ENCODE measurements around the gene PPARG. TPM values are rescaled to one million over a fixed set of nuclear protein-coding genes. Genes with fewer than 3 reads are reported as not detected.

Gene PPARG
- total and polyA plus RNA-seq, 2 donors = 18.6 to 62.9 TPM

DNA sequence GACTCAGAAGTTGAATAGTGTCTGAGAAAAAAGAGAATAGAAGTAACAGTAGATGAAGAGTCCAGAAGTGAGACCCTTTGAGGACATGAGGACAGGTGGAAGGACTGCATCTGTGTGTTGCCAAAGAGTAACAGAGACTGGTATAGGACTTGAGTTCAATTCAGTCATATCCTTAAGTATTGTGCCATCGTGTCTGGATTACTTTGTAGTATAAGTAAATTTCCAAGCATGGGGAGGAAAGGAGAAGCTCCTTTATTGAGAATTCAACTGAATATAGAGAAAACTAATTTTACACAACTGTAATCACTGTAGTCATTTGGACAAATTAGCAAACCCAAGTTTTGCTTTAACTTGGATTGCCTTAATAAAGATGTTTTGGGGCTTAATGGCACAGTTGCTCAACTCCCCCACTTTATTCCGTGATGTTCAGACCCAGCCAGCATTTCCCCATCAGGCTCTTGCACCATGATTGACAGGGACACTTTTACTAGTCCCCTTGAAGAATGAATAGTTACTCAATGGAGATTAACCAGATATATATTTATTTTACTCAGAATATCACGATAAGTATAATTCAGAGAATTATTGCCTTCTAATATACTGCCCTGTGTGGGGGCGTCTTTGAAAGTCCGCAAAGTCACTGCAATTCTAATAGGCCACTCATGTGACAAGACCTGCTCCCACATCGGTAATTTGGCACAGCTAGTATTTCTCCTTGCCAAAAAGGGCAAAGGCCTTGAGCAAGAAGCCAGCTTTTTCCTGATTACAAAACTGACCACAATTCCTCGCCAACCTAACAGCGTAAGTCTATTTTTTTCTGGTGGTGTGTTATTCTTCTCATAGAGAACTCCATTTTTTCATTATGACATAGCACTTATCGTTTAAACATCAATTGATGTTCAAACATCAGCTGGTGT is 61.3 kb downstream of the PPARG start:
- Histone ChIP-seq H3K36me3 (ENCODE audit: insufficient read depth) (no peaks in the 10 kb centered on the region), H3K4me3 (ENCODE audit: low read depth, low read length) (no peak overlapping the region), H3K4me1 (ENCODE audit: insufficient read depth) (no peaks in the 10 kb centered on the region), H3K27ac (ENCODE audit: low read depth) (no peak overlapping the region)
- DNase-seq (ENCODE audit: extremely low spot score) = no peak
- WGBS = 62% methylated on average over 9 of the region's 9 CpGs

DNA sequence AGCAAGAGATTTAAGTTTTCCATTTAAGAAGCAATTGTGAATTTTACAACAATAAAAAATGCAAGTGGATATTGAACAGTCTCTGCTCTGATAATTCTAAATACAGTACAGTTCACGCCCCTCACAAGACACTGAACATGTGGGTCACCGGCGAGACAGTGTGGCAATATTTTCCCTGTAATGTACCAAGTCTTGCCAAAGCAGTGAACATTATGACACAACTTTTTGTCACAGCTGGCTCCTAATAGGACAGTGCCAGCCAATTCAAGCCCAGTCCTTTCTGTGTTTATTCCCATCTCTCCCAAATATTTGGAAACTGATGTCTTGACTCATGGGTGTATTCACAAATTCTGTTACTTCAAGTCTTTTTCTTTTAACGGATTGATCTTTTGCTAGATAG is 62.3 kb downstream of the PPARG start:
- 70% methylated on average over 4 of the region's 4 CpGs for WGBS
- Histone ChIP-seq H3K36me3 (ENCODE audit: insufficient read depth) (no peaks in the 10 kb centered on the region), H3K4me1 (ENCODE audit: insufficient read depth) (no peaks in the 10 kb centered on the region), H3K27ac (ENCODE audit: low read depth) (no peak overlapping the region), H3K4me3 (ENCODE audit: low read depth, low read length) (no peak overlapping the region)
- no peak for DNase-seq (ENCODE audit: extremely low spot score)

DNA sequence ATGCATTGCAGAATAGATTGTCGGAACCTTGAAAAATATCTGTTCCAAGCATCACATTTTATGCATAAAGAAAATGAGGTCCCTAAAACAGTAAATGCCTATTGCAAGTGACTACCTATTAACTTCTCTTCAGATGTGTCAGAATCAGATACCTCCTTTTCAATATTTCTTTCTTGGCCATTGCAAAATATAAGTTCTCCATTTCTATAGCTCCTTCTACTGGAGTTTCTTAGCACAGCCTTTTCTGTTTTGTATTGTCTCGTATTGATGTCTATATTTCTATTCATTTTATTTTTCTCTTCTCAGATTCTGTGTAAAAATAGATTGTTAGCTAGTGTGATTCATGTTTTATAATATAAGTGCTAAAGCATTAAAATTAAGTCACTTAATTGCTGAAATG is 63.4 kb downstream of the PPARG start:
- H3K4me1 ChIP-seq (ENCODE audit: insufficient read depth) = no peaks in the 10 kb centered on the region
- H3K4me3 ChIP-seq (ENCODE audit: low read depth, low read length) = no peak overlapping the region
- WGBS = 75% methylated on average over 2 of the region's 2 CpGs
- H3K27ac ChIP-seq (ENCODE audit: low read depth) = no peak overlapping the region
- no peak for DNase-seq (ENCODE audit: extremely low spot score)
- no peaks in the 10 kb centered on the region for H3K36me3 ChIP-seq (ENCODE audit: insufficient read depth)

DNA sequence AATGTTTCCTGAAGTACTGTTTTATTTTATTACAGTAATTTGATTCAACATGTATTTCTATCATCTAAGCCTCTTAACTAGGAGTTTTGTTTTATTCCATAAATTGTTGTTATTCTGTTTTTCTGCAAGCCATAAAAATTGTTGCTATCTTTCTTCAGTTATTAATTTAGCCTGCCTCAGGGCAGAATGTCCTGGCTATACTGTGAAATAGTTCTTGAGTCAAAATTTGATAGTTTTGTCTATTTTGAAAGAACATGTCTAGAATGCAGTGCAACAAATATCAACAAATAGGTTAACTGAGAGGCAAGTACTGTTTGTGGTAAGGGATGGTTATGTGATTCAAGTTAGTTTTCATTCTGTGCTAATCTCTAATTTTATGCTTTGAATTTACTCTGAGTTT is 63.9 kb downstream of the PPARG start:
- H3K4me3 ChIP-seq (ENCODE audit: low read depth, low read length) = no peak overlapping the region
- H3K36me3 ChIP-seq (ENCODE audit: insufficient read depth) = no peaks in the 10 kb centered on the region

DNA sequence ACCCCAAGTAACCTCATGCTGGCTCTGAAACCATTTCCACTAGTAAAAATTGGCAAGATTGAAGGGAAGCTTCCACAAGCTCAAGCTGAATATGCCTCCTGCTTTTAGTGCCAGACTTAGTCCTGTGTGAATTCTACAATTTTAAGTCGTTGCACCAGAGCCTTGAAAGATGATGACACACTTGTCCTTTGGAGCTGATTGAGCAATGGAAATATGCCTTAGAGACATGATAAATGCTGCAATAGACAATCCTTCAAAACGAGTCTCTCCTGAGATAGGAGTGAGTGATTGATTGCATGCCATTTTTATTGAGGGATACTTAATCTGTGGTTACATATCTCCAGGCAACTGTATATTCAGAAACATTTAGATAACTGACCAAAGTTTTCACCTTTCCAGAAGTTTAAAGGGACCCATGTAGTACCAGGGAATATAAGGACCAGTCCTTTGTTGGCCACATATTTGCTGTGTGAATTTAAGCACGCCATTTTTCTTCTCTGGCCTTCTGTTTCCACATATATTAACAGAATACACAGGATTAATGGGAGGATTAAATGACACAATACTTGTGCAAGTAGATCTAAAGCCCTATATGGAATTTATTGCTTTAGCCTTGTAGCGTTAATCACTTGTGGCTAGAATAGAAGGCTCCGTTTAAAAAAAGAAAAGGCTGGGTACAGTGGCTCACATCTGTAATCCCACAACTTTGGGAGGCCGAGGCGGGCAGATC is 65.1 kb downstream of the PPARG start:
- 65% methylated on average over 7 of the region's 7 CpGs for WGBS
- no peak overlapping the region for H3K27ac ChIP-seq (ENCODE audit: low read depth)
- DNase-seq (ENCODE audit: extremely low spot score) = no peak
- no peaks in the 10 kb centered on the region for H3K4me1 ChIP-seq (ENCODE audit: insufficient read depth)
- H3K4me3 ChIP-seq (ENCODE audit: low read depth, low read length) = no peak overlapping the region
- H3K36me3 ChIP-seq (ENCODE audit: insufficient read depth) = no peaks in the 10 kb centered on the region

More for the DNA sequence above, 63.9 kb downstream of the PPARG start:
- no peak for DNase-seq (ENCODE audit: extremely low spot score)
- no peak overlapping the region for H3K27ac ChIP-seq (ENCODE audit: low read depth)
- no peaks in the 10 kb centered on the region for H3K4me1 ChIP-seq (ENCODE audit: insufficient read depth)

DNA sequence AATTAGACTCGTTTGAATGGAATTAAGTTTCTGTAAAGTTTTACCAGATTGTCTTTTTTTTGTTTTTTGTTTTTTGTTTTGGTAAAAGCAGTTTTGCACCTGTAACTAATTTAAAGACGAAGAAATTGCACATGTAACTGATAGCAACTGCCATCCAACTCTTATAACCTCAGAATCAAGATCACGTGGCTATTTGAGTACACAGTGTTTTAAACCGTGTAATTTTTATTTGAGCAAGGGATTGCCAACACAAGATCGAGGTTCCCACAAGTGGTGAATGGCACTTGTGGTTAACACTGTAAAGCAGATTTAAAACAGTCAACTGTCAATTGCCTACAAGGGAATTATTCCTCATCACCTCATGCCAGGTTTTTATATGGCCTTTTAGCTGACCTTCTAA is 67.3 kb downstream of the PPARG start:
- 57% methylated on average over 5 of the region's 5 CpGs for WGBS
- no peak for DNase-seq (ENCODE audit: extremely low spot score)
- Histone ChIP-seq H3K36me3 (ENCODE audit: insufficient read depth) (no peaks in the 10 kb centered on the region), H3K4me1 (ENCODE audit: insufficient read depth) (no peaks in the 10 kb centered on the region), H3K27ac (ENCODE audit: low read depth) (no peak overlapping the region), H3K4me3 (ENCODE audit: low read depth, low read length) (no peak overlapping the region)

DNA sequence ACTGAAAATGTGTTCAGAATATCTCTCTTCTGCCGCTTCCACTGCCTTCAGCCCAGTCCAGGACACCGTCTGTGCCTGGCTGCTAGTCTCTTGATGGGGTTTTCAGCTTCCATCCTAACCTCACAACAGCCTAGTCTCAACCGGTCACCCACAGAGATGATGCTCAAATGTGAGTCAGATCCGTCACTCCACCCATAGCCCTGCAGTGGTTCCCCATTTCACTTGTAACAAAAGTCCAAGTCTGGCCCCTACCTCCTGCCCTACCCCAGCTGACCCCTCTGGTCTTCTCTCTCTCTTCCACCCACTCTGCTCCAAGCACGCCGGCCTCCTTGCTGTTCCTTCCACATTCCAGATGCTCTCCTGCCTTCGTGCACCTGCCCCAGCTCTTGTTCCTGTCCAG is 68.1 kb downstream of the PPARG start:
- DNase-seq (ENCODE audit: extremely low spot score) = no peak
- WGBS = 89% methylated on average over 7 of the region's 7 CpGs
- Histone ChIP-seq H3K4me3 (ENCODE audit: low read depth, low read length) (no peak overlapping the region), H3K27ac (ENCODE audit: low read depth) (no peak overlapping the region), H3K4me1 (ENCODE audit: insufficient read depth) (no peaks in the 10 kb centered on the region), H3K36me3 (ENCODE audit: insufficient read depth) (no peaks in the 10 kb centered on the region)

DNA sequence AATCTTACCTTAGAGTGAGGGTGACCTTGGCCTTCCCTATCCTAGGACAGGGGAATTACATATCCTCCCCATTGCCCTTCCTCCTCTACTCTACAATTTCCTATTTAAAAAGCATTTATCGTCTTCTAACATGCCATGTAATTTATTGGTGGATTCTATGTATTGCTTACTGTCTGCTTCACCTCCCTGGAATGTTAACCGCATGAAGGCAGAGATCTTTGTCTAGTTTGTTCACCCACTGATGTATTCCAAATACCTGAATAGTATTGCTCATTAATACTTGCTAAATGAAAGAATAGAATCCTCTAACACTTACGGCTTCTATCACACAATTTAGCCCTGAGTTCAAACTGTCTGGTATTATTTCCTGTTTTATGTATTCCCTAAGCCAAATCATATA is 68.6 kb downstream of the PPARG start:
- Histone ChIP-seq H3K4me3 (ENCODE audit: low read depth, low read length) (no peak overlapping the region), H3K36me3 (ENCODE audit: insufficient read depth) (no peaks in the 10 kb centered on the region), H3K27ac (ENCODE audit: low read depth) (no peak overlapping the region), H3K4me1 (ENCODE audit: insufficient read depth) (no peaks in the 10 kb centered on the region)
- no peak for DNase-seq (ENCODE audit: extremely low spot score)
- 78% methylated on average over 3 of the region's 3 CpGs for WGBS

DNA sequence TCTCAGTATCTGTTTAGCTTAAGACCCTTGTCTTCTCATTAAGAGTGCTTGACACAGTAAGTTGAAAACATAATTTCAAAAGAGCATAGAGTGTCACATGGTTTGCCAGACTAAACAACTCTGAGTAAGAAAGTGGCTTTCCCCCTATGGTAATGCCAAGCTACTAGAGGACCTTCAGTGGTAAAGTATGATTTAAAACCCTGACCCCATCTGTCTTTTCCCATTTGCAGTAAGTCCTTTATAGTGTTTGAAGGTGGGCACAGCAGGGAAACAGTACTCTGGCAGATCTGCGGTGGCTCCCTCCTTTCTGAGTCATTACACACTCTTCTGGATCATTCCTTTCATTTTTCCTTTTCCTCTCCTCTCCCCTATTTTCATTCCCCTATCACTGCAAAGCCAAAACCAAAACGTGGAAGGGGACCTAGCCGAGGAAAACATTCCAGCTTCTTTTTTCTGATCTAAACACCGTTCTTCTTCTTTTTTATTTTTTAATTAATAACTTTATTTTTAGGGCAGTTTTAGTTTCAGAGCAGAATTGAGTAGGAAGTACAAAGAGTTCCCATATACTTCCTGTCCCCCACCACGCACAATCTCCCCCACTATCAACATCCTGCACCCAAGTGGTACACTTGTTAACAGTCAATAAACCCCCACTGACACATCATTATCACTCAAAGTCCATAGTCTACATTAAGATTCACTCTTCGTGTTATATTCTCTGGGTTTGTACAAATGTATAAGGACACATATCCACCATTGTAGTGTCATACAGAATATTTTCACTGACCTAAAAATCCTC is 74.7 kb downstream of the PPARG start:
- no peak overlapping the region for H3K27ac ChIP-seq (ENCODE audit: low read depth)
- no peak overlapping the region for H3K4me3 ChIP-seq (ENCODE audit: low read depth, low read length)
- no peaks in the 10 kb centered on the region for H3K4me1 ChIP-seq (ENCODE audit: insufficient read depth)
- H3K36me3 ChIP-seq (ENCODE audit: insufficient read depth) = no peaks in the 10 kb centered on the region
- 50% methylated on average over 6 of the region's 6 CpGs for WGBS
- no peak for DNase-seq (ENCODE audit: extremely low spot score)

DNA sequence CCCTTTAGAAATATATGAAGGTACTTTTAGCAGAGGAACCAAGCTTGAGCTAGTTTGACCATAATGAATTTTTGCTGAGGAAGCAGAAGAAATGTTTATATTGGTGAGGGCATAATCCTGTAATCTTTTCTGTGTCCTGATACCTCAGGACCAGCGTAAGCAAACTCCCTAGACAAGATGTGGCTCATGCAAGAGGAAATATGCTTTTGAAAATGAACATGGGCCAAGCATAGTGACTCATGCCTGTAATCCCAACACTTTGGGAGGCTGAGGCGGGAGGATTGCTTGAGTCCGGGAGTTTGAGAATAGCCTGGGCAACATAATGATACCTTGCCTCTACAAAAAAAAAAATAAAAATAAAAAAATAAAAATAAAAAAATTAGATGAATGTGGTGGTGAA is 78.5 kb downstream of the PPARG start:
- DNase-seq (ENCODE audit: extremely low spot score) = no peak
- H3K36me3 ChIP-seq (ENCODE audit: insufficient read depth) = no peaks in the 10 kb centered on the region
- no peak overlapping the region for H3K4me3 ChIP-seq (ENCODE audit: low read depth, low read length)
- H3K4me1 ChIP-seq (ENCODE audit: insufficient read depth) = no peaks in the 10 kb centered on the region
- no peak overlapping the region for H3K27ac ChIP-seq (ENCODE audit: low read depth)
- 83% methylated on average over 3 of the region's 3 CpGs for WGBS

DNA sequence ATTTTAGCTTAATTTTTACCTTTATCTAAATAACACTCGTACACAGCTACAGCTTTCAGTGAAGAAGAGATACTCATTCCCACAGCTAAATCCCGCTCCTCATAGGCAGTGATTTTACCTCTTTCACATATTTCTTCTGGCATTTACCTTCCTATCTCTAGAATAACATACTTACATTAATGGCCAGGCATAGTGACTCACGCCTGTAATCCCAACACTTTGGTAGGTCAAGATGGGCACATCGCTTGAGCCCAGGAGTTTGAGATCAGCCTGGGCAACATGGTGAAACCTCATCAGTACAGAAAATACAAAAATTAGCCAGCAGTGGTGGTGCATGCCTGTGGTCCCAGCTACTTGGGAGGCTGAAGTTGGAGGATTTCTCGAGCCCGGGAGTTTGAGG is 80.2 kb downstream of the PPARG start:
- 92% methylated on average over 6 of the region's 6 CpGs for WGBS

DNA sequence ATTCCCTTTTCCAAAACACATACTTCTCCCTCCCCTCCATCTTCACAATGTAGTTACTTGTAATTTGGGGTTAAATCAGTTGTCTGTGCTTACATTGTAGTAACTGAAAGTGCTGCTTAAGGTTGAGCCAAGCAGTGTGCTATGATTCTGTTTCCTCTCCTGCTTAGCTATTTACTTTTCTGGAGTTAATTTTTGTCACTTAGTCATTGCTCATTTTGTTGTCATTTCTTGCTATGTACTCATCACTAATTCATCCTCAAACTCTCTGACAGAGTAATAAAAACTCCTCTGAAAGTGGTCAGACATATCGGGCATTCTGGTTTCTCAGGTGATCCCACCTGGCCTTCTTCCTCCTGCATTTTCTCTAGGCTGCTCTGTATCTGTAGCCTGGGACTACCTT is 80.7 kb downstream of the PPARG start:
- no peak overlapping the region for H3K27ac ChIP-seq (ENCODE audit: low read depth)
- no peak for DNase-seq (ENCODE audit: extremely low spot score)
- no peak overlapping the region for H3K4me3 ChIP-seq (ENCODE audit: low read depth, low read length)

More for the DNA sequence above, 80.2 kb downstream of the PPARG start:
- Histone ChIP-seq H3K4me3 (ENCODE audit: low read depth, low read length) (no peak overlapping the region), H3K36me3 (ENCODE audit: insufficient read depth) (no peaks in the 10 kb centered on the region), H3K27ac (ENCODE audit: low read depth) (no peak overlapping the region), H3K4me1 (ENCODE audit: insufficient read depth) (no peaks in the 10 kb centered on the region)
- no peak for DNase-seq (ENCODE audit: extremely low spot score)

DNA sequence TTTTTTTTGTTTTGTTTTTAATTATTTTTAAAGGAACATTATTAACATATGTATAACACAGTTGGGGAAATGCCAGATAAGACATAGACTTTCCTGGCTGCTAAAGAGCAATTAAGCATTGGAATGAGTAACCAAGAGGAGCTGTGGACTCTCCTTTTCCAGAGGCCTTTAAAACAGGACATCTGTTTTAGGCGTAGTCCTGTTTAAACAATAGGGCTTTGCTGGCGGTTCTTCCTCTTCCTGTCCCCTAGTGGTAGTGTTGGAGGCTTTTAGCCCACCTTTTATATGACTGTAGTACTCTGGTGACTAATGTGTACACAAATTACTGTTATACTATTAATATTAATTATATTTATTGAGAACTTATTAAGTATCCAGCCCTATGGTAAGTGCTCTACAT is 81.9 kb downstream of the PPARG start:
- DNase-seq (ENCODE audit: extremely low spot score) = no peak
- peak overlapping the region; percentile 23 for H3K27ac ChIP-seq (ENCODE audit: low read depth)
- no peak overlapping the region for H3K4me3 ChIP-seq (ENCODE audit: low read depth, low read length)
- WGBS = 47% methylated on average over 2 of the region's 2 CpGs
- no peaks in the 10 kb centered on the region for H3K36me3 ChIP-seq (ENCODE audit: insufficient read depth)
- H3K4me1 ChIP-seq (ENCODE audit: insufficient read depth) = no peaks in the 10 kb centered on the region

More for the DNA sequence above, 80.7 kb downstream of the PPARG start:
- 84% methylated on average over 1 of the region's 1 CpG for WGBS
- no peaks in the 10 kb centered on the region for H3K36me3 ChIP-seq (ENCODE audit: insufficient read depth)
- no peaks in the 10 kb centered on the region for H3K4me1 ChIP-seq (ENCODE audit: insufficient read depth)

All from urinary bladder (tissue), 4 donors.